ENCODE data around the gene SURF6. TPM values are rescaled to one million over a fixed set of nuclear protein-coding genes. Genes with fewer than 3 reads are reported as not detected.

SURF6 gene
- total and polyA plus RNA-seq, 2 of the 8 experiments (the other 6 are each of a cell fraction or from before 2014, with no cell fraction given), result 6.1 to 23.7 TPM

DNA sequence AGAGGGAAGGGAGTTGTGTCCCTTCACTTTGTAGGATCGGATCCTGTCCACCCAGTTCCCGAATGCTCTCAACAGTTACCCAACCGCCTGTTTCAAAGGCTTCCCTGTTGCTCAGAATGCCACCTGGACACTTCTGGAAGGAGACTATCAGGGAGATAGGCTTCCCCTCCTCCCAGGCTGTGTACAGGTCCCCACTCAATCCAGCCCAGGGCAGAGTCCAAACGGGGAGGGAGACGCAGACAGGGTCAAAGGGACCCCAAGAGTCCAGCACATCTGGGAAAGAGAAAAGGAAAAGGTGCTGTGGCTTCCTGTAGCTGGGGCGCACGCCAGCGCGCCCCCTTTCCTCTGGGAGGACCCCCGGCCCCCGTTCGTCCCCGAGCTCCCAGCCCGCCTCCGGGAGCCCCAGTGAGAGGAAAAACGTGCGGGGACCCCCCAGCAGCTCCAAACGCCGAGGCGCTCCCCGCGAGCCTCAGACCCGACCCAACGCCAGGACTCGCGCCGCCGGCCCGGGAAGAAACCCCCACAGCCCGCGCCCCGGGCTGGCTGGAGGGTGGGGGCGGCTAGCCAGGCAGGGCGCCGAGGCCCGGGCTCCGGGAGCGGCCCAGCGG is 39.2 kb upstream of the SURF6 start (continued):
- TF ChIP-seq, protein P1, sequence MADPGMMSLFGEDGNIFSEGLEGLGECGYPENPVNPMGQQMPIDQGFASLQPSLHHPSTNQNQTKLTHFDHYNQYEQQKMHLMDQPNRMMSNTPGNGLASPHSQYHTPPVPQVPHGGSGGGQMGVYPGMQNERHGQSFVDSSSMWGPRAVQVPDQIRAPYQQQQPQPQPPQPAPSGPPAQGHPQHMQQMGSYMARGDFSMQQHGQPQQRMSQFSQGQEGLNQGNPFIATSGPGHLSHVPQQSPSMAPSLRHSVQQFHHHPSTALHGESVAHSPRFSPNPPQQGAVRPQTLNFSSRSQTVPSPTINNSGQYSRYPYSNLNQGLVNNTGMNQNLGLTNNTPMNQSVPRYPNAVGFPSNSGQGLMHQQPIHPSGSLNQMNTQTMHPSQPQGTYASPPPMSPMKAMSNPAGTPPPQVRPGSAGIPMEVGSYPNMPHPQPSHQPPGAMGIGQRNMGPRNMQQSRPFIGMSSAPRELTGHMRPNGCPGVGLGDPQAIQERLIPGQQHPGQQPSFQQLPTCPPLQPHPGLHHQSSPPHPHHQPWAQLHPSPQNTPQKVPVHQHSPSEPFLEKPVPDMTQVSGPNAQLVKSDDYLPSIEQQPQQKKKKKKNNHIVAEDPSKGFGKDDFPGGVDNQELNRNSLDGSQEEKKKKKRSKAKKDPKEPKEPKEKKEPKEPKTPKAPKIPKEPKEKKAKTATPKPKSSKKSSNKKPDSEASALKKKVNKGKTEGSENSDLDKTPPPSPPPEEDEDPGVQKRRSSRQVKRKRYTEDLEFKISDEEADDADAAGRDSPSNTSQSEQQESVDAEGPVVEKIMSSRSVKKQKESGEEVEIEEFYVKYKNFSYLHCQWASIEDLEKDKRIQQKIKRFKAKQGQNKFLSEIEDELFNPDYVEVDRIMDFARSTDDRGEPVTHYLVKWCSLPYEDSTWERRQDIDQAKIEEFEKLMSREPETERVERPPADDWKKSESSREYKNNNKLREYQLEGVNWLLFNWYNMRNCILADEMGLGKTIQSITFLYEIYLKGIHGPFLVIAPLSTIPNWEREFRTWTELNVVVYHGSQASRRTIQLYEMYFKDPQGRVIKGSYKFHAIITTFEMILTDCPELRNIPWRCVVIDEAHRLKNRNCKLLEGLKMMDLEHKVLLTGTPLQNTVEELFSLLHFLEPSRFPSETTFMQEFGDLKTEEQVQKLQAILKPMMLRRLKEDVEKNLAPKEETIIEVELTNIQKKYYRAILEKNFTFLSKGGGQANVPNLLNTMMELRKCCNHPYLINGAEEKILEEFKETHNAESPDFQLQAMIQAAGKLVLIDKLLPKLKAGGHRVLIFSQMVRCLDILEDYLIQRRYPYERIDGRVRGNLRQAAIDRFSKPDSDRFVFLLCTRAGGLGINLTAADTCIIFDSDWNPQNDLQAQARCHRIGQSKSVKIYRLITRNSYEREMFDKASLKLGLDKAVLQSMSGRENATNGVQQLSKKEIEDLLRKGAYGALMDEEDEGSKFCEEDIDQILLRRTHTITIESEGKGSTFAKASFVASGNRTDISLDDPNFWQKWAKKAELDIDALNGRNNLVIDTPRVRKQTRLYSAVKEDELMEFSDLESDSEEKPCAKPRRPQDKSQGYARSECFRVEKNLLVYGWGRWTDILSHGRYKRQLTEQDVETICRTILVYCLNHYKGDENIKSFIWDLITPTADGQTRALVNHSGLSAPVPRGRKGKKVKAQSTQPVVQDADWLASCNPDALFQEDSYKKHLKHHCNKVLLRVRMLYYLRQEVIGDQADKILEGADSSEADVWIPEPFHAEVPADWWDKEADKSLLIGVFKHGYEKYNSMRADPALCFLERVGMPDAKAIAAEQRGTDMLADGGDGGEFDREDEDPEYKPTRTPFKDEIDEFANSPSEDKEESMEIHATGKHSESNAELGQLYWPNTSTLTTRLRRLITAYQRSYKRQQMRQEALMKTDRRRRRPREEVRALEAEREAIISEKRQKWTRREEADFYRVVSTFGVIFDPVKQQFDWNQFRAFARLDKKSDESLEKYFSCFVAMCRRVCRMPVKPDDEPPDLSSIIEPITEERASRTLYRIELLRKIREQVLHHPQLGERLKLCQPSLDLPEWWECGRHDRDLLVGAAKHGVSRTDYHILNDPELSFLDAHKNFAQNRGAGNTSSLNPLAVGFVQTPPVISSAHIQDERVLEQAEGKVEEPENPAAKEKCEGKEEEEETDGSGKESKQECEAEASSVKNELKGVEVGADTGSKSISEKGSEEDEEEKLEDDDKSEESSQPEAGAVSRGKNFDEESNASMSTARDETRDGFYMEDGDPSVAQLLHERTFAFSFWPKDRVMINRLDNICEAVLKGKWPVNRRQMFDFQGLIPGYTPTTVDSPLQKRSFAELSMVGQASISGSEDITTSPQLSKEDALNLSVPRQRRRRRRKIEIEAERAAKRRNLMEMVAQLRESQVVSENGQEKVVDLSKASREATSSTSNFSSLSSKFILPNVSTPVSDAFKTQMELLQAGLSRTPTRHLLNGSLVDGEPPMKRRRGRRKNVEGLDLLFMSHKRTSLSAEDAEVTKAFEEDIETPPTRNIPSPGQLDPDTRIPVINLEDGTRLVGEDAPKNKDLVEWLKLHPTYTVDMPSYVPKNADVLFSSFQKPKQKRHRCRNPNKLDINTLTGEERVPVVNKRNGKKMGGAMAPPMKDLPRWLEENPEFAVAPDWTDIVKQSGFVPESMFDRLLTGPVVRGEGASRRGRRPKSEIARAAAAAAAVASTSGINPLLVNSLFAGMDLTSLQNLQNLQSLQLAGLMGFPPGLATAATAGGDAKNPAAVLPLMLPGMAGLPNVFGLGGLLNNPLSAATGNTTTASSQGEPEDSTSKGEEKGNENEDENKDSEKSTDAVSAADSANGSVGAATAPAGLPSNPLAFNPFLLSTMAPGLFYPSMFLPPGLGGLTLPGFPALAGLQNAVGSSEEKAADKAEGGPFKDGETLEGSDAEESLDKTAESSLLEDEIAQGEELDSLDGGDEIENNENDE (IDR thresholded peaks at IDR 0.05; ENCODE audit: insufficient replicate concordance, low read length), result no peak
- TF ChIP-seq KDM5A (IDR thresholded peaks at IDR 0.05; ENCODE audit: low read length) (no peak), POLR2AphosphoS5 (IDR thresholded peaks at IDR 0.05; ENCODE audit: low read depth, low read length) (no peak), SIN3A (conservative IDR thresholded peaks at IDR 0.05 in 1 of 2, IDR thresholded peaks at IDR 0.05 in 1 of 2; ENCODE audit: low read depth in 1 of 2, low read length in 2 of 2) (peak; percentile 3 to 79; a peak in 1 of 4 replicates), PHF8 (conservative IDR thresholded peaks at IDR 0.05; ENCODE audit: low read depth, low read length) (no peak), EGR1 (IDR thresholded peaks at IDR 0.05; ENCODE audit: borderline replicate concordance, low read depth, low read length) (no peak), SP1 (IDR thresholded peaks at IDR 0.05; ENCODE audit: low read depth, low read length) (no peak)
- TF ChIP-seq, protein P2, sequence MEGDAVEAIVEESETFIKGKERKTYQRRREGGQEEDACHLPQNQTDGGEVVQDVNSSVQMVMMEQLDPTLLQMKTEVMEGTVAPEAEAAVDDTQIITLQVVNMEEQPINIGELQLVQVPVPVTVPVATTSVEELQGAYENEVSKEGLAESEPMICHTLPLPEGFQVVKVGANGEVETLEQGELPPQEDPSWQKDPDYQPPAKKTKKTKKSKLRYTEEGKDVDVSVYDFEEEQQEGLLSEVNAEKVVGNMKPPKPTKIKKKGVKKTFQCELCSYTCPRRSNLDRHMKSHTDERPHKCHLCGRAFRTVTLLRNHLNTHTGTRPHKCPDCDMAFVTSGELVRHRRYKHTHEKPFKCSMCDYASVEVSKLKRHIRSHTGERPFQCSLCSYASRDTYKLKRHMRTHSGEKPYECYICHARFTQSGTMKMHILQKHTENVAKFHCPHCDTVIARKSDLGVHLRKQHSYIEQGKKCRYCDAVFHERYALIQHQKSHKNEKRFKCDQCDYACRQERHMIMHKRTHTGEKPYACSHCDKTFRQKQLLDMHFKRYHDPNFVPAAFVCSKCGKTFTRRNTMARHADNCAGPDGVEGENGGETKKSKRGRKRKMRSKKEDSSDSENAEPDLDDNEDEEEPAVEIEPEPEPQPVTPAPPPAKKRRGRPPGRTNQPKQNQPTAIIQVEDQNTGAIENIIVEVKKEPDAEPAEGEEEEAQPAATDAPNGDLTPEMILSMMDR (IDR thresholded peaks at IDR 0.05; ENCODE audit: control extremely low read depth in 1 of 3, insufficient read depth in 1 of 3, low read depth in 1 of 3, low read length in 3 of 3), result peak in 2 of 3 experiments; percentile 20 to 33; a peak in 1 of 4 replicates
